HEK293 (cell line): ENCODE measurements around the gene HACD3.
A peak's percentile ranks its signal among the peaks of the same experiment; 100 is the strongest.
"Not testable (repeated sequence)": the region's sequence is repeated elsewhere in the genome, so short reads cannot be mapped to it uniquely, and the experiment has no call there.

Experiments
- CTCF ChIA-PET: fragments of 350-600 bp; formaldehyde crosslinking; extraction: SDS; loops from one replicate; lab custom pipeline; 2021; ENCODE audit warnings: antibody characterized with exemption; lab: Yijun Ruan, JAX
- POLR2A ChIA-PET: fragments of 300-600 bp; formaldehyde crosslinking; extraction: SDS; loops from one replicate; lab custom pipeline; 2020; ENCODE audit warnings: antibody characterized with exemption, inconsistent platforms; lab: Yijun Ruan, JAX
- H3K27ac ChIP-seq: fragments of 200-500 bp; sonication (Bioruptor generic); 2 replicates; pipeline ENCODE4 v1.5.1; 2014; ENCODE audit warnings: low read depth, low read length, control low read depth, inconsistent platforms; ENCODE audit errors: extremely low read depth
- H3K36me3 ChIP-seq, 2 experiments: fragments of 200-500 bp in 1 of 2; sonication (Bioruptor generic) in 1 of 2; 1 replicate in 1 of 2; 2 replicates in 1 of 2; pipeline ENCODE4 v1.5.1; 2014 to 2017; ENCODE audit warnings: inconsistent platforms in 2 of 2, low read length in 2 of 2; ENCODE audit not compliant: control insufficient read depth in 2 of 2, insufficient read depth in 1 of 2
- H3K4me1 ChIP-seq: fragments of 200-500 bp; sonication (Bioruptor generic); 2 replicates; pipeline ENCODE4 v1.5.1; 2014; ENCODE audit warnings: mild to moderate bottlenecking, low read length, inconsistent platforms; ENCODE audit not compliant: control insufficient read depth, insufficient read depth
- H3K4me3 ChIP-seq: 2 replicates; pipeline ENCODE4 v1.5.1; 2011; ENCODE audit warnings: low read depth, mild to moderate bottlenecking, control low read depth, low read length, moderate library complexity
- H3K9me3 ChIP-seq: fragments of 200-500 bp; sonication (Bioruptor generic); 2 replicates; pipeline ENCODE4 v1.5.1; 2014; ENCODE audit warnings: low read depth, low read length, inconsistent platforms; ENCODE audit not compliant: control insufficient read depth, insufficient read depth
- HOXA7 ChIP-seq: sonication (generic); formaldehyde crosslinking; IDR thresholded peaks from 2 replicates; pipeline ENCODE4 v1.8.1; 2022; ENCODE audit warnings: missing genetic modification reagents, borderline replicate concordance
- MEIS1 ChIP-seq: sonication (generic); formaldehyde crosslinking; IDR thresholded peaks from 2 replicates; pipeline ENCODE4 v1.8.1; 2022; ENCODE audit warnings: missing genetic modification reagents, mild to moderate bottlenecking, borderline replicate concordance
- TCF7L2 ChIP-seq: IDR thresholded peaks from 2 replicates; pipeline ENCODE4 v1.6.1; 2011; ENCODE audit warnings: low read depth, mild to moderate bottlenecking, inconsistent platforms, low read length, moderate library complexity, borderline replicate concordance
- YY2 ChIP-seq: fragments of 450-650 bp; formaldehyde crosslinking; IDR thresholded peaks from 2 replicates; pipeline ENCODE4 v1.5.1; 2016; ENCODE audit warnings: missing biosample characterization, missing genetic modification characterization
- ZFP3 ChIP-seq: fragments of 450-650 bp; formaldehyde crosslinking; IDR thresholded peaks from 2 replicates; pipeline ENCODE4 v1.5.1; 2016; ENCODE audit warnings: low read depth, missing biosample characterization, missing genetic modification characterization
- ZNF138 ChIP-seq: fragments of 450-650 bp; formaldehyde crosslinking; IDR thresholded peaks from 2 replicates; pipeline ENCODE4 v1.5.1; 2016; ENCODE audit warnings: missing biosample characterization, missing genetic modification characterization, borderline replicate concordance
- ZNF146 ChIP-seq: fragments of 450-650 bp; formaldehyde crosslinking; IDR thresholded peaks from 2 replicates; pipeline ENCODE4 v1.5.1; 2016; ENCODE audit warnings: missing biosample characterization, missing genetic modification characterization
- ZNF175 ChIP-seq: fragments of 450-650 bp; formaldehyde crosslinking; IDR thresholded peaks from 2 replicates; pipeline ENCODE4 v1.5.1; 2016; ENCODE audit warnings: missing biosample characterization, missing genetic modification characterization
- ZNF514 ChIP-seq: fragments of 450-650 bp; formaldehyde crosslinking; IDR thresholded peaks from 2 replicates; pipeline ENCODE4 v1.5.1; 2016; ENCODE audit warnings: missing biosample characterization, missing genetic modification characterization
- ZNF600 ChIP-seq: fragments of 450-650 bp; formaldehyde crosslinking; IDR thresholded peaks from 2 replicates; pipeline ENCODE4 v1.5.1; 2016; ENCODE audit warnings: missing biosample characterization, missing genetic modification characterization
- ZNF747 ChIP-seq: fragments of 450-650 bp; formaldehyde crosslinking; IDR thresholded peaks from 2 replicates; pipeline ENCODE4 v1.5.1; 2016; ENCODE audit warnings: missing biosample characterization, missing genetic modification characterization
- TF ChIP-seq, protein P1 (sequence below): fragments of 450-650 bp; formaldehyde crosslinking; IDR thresholded peaks from 2 replicates; pipeline ENCODE4 v1.5.1; 2016; ENCODE audit warnings: missing biosample characterization, missing genetic modification characterization
- TF ChIP-seq, protein P2 (sequence below): fragments of 450-650 bp; formaldehyde crosslinking; IDR thresholded peaks from 2 replicates; pipeline ENCODE4 v1.5.1; 2016; ENCODE audit warnings: missing biosample characterization, missing genetic modification characterization
- TF ChIP-seq, protein P3 (sequence below): fragments of 450-650 bp; formaldehyde crosslinking; IDR thresholded peaks from 2 replicates; pipeline ENCODE4 v1.5.1; 2016; ENCODE audit warnings: missing biosample characterization, missing genetic modification characterization, borderline replicate concordance

The HACD3 gene

DNA sequence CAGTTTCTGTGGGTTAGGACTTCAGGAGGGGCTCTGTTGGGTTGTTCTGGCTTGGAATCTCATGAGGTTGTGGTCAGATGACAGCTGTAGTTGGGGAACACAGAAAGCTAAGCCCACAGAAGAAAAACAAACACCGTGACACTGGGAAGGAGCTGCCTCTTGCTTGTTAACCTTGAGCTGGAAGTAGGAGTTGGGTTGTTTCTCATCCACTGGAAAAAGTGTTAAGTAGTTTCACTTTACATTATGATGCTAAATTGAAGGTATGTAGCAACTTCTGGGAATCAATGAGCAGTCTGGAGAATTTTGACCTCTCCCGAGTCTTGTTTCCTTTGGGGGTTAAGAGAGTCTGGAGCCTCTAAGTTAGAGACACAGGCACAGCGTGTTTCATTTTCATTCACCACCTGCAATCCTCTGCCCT is 20.4 kb downstream of the HACD3 start (continued):
- TF ChIP-seq ZNF600 (tag by site-specific recombination): peak; percentile 76
- TF ChIP-seq, all 188 proteins: peak for 2

DNA sequence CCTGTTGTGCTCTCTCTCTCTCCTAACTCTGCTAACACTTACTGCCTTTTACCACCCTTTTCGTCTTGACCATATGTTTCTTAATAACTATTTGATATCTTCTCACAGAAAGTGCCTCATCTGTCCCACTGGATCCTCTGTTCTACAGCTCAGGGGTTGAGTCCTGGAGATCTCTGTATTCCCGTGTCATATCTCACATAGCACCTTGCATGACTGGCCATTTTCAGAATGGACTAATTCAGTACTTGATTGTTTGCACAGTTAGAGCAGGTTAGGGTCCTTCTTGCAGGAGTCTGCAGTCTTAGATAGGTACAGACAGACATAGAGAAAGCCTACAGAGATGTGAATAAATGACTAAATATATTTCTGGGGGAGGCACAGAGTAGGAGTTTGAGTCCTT is 20.9 kb downstream of the HACD3 start:
- H3K36me3 ChIP-seq: peaks cover 12 to 41% of the 10 kb centered on the region in 2 experiments
- POLR2A ChIA-PET: interaction anchor here (1.2 kb wide), 1 partner anchor 34 kb away, joined by 3 read pairs; the partner anchor contains the start of gene DPP8
- TF ChIP-seq TCF7L2 (no peak), ZNF175 (tag by site-specific recombination) (no peak), ZNF514 (tag by site-specific recombination) (no peak), ZNF146 (tag by site-specific recombination) (no peak), MEIS1 (no peak), ZNF747 (tag by site-specific recombination) (no peak), HOXA7 (no peak)
- TF ChIP-seq, protein P1, sequence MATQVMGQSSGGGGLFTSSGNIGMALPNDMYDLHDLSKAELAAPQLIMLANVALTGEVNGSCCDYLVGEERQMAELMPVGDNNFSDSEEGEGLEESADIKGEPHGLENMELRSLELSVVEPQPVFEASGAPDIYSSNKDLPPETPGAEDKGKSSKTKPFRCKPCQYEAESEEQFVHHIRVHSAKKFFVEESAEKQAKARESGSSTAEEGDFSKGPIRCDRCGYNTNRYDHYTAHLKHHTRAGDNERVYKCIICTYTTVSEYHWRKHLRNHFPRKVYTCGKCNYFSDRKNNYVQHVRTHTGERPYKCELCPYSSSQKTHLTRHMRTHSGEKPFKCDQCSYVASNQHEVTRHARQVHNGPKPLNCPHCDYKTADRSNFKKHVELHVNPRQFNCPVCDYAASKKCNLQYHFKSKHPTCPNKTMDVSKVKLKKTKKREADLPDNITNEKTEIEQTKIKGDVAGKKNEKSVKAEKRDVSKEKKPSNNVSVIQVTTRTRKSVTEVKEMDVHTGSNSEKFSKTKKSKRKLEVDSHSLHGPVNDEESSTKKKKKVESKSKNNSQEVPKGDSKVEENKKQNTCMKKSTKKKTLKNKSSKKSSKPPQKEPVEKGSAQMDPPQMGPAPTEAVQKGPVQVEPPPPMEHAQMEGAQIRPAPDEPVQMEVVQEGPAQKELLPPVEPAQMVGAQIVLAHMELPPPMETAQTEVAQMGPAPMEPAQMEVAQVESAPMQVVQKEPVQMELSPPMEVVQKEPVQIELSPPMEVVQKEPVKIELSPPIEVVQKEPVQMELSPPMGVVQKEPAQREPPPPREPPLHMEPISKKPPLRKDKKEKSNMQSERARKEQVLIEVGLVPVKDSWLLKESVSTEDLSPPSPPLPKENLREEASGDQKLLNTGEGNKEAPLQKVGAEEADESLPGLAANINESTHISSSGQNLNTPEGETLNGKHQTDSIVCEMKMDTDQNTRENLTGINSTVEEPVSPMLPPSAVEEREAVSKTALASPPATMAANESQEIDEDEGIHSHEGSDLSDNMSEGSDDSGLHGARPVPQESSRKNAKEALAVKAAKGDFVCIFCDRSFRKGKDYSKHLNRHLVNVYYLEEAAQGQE (tag by site-specific recombination): no peak
- TF ChIP-seq, protein P2, sequence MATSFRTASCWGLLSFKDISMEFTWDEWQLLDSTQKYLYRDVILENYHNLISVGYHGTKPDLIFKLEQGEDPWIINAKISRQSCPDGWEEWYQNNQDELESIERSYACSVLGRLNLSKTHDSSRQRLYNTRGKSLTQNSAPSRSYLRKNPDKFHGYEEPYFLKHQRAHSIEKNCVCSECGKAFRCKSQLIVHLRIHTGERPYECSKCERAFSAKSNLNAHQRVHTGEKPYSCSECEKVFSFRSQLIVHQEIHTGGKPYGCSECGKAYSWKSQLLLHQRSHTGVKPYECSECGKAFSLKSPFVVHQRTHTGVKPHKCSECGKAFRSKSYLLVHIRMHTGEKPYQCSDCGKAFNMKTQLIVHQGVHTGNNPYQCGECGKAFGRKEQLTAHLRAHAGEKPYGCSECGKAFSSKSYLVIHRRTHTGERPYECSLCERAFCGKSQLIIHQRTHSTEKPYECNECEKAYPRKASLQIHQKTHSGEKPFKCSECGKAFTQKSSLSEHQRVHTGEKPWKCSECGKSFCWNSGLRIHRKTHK (tag by site-specific recombination): no peak
- TF ChIP-seq, all 188 proteins: peak for 0
- H3K9me3 ChIP-seq: no peaks in the 10 kb centered on the region
- H3K4me3 ChIP-seq: no peak overlapping the region
- H3K27ac ChIP-seq: no peak overlapping the region
- CTCF ChIA-PET: interaction anchor here (1.1 kb wide), 2 partner anchors 142 to 150 kb away, joined by 3 to 8 read pairs; no protein-coding TSS in a partner anchor
- H3K4me1 ChIP-seq: peaks cover 12% of the 10 kb centered on the region; the same call in 1 of the 2 replicates

DNA sequence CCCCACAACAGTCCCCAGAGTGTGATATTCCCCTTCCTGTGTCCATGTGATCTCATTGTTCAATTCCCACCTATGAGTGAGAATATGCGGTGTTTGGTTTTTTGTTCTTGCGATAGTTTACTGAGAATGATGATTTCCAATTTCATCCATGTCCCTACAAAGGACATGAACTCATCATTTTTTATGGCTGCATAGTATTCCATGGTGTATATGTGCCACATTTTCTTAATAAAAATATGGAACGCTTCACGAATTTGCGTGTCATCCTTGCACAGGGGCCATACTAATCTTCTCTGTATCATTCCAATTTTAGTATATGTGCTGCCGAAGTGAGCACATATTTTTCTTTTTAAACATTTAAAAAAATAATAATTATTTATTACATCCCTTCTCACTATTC is 22.6 kb downstream of the HACD3 start:
- H3K4me1 ChIP-seq, POLR2A ChIA-PET, H3K9me3 ChIP-seq, H3K27ac ChIP-seq, H3K4me3 ChIP-seq: not testable (repeated sequence)
- CTCF ChIA-PET: interaction anchor here (0.6 to 1.2 kb wide), 2 partner anchors 8 to 168 kb away, joined by 4 read pairs; no protein-coding TSS in a partner anchor
- peak; percentile 96 for TF ChIP-seq ZNF146 (tag by site-specific recombination)
- peaks cover 28 to 58% of the 10 kb centered on the region in 2 experiments for H3K36me3 ChIP-seq

DNA sequence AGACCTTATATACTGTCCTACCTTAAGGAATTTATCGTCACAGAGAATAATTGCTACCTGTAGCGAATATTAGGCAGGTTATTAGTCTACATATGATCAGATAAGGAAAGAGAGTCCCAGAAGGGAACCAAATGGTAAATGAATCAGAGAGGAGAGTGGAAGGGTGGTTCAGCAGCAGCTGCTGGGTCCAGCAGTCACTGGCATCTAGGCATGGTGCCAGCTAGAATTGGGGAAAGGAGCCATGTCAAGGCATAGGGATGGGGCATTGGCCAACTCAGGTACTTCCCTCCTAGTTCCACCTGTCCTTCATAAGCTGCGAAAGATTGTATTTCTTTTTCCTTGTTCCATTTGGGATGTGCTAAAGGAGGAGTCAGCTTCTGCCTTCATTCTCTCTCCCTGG is 23.4 kb downstream of the HACD3 start:
- ChIA-PET POLR2A (interaction anchor here (0.6 to 1.0 kb wide), 2 partner anchors 26 to 248 kb away, joined by 3 to 5 read pairs; no protein-coding TSS in a partner anchor), CTCF (interaction anchor here (0.6 to 1.3 kb wide), 2 partner anchors 152 to 169 kb away, joined by 3 to 4 read pairs; no protein-coding TSS in a partner anchor)
- Histone ChIP-seq H3K9me3 (no peaks in the 10 kb centered on the region), H3K36me3 (peaks cover 32 to 66% of the 10 kb centered on the region in 2 experiments), H3K27ac (no peak overlapping the region), H3K4me3 (no peak overlapping the region), H3K4me1 (peaks cover 10% of the 10 kb centered on the region; the same call in 1 of the 2 replicates)
- TF ChIP-seq, protein P1 (tag by site-specific recombination): no peak
- TF ChIP-seq, protein P3, sequence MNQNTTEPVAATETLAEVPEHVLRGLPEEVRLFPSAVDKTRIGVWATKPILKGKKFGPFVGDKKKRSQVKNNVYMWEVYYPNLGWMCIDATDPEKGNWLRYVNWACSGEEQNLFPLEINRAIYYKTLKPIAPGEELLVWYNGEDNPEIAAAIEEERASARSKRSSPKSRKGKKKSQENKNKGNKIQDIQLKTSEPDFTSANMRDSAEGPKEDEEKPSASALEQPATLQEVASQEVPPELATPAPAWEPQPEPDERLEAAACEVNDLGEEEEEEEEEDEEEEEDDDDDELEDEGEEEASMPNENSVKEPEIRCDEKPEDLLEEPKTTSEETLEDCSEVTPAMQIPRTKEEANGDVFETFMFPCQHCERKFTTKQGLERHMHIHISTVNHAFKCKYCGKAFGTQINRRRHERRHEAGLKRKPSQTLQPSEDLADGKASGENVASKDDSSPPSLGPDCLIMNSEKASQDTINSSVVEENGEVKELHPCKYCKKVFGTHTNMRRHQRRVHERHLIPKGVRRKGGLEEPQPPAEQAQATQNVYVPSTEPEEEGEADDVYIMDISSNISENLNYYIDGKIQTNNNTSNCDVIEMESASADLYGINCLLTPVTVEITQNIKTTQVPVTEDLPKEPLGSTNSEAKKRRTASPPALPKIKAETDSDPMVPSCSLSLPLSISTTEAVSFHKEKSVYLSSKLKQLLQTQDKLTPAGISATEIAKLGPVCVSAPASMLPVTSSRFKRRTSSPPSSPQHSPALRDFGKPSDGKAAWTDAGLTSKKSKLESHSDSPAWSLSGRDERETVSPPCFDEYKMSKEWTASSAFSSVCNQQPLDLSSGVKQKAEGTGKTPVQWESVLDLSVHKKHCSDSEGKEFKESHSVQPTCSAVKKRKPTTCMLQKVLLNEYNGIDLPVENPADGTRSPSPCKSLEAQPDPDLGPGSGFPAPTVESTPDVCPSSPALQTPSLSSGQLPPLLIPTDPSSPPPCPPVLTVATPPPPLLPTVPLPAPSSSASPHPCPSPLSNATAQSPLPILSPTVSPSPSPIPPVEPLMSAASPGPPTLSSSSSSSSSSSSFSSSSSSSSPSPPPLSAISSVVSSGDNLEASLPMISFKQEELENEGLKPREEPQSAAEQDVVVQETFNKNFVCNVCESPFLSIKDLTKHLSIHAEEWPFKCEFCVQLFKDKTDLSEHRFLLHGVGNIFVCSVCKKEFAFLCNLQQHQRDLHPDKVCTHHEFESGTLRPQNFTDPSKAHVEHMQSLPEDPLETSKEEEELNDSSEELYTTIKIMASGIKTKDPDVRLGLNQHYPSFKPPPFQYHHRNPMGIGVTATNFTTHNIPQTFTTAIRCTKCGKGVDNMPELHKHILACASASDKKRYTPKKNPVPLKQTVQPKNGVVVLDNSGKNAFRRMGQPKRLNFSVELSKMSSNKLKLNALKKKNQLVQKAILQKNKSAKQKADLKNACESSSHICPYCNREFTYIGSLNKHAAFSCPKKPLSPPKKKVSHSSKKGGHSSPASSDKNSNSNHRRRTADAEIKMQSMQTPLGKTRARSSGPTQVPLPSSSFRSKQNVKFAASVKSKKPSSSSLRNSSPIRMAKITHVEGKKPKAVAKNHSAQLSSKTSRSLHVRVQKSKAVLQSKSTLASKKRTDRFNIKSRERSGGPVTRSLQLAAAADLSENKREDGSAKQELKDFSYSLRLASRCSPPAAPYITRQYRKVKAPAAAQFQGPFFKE: no peak
- TF ChIP-seq YY2 (tag by site-specific recombination): no peak
- TF ChIP-seq ZNF138 (tag by site-specific recombination): no peak
- TF ChIP-seq ZFP3 (tag by site-specific recombination): no peak
